B cell (primary cell): ENCODE data around the gene CCDC182.

ENCODE experiments used
- EZH2 ChIP-seq: IDR thresholded peaks from 2 replicates; pipeline ENCODE4 v1.6.1; 2012; ENCODE audit warnings: borderline replicate concordance, low read depth, mild to moderate bottlenecking, moderate library complexity, low read length; ENCODE audit not compliant: insufficient read depth, poor library complexity, severe bottlenecking
- TF ChIP-seq, protein P1 (sequence below): fragments of 200-600 bp; IDR thresholded peaks from one replicate; pipeline ENCODE4 v1.8.0; 2022; ENCODE audit warnings: antibody characterized with exemption, mild to moderate bottlenecking

DNA sequence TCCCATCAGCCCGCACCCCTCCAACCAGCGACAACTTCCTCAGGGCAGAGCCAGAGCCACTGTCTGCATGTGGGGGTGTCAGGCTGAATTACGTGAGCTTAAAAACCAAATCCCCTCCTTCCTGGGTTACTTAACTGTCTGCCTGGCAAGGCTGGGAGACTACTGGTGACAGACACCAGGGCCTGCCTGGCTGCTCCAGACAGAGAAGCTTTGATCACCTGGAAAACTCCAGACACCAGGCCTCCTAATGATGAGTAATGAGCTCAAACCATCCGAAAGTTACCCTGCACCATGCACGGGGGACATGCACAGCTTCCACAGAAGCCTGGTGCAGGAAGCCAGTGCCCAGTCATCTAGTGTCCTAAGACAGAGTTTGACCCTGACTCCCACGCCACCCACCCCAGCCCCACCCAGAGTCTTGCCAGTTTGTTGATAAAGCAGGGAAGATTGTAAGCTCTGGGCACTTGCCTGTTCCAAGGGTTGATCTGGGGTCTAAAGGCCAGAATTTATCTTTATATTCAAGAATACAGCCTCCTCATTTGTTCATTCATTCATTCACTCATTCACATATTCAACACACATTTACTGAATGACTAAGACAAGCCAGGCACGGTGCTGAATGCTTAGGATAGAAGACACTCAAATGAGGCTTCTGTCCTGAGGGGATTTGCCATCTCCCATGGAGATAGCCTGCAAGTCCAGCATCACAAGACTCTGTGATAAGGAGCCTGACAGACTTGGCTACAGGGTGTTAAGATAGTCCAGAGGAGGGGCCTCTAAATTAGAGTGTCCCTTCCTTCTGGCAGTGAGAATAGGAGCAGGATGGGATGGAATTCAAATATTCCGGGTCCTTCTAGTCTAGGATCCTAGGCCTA, 7.2 kb upstream of the CCDC182 start:
- TF ChIP-seq EZH2 = no peak
- TF ChIP-seq, protein P1, sequence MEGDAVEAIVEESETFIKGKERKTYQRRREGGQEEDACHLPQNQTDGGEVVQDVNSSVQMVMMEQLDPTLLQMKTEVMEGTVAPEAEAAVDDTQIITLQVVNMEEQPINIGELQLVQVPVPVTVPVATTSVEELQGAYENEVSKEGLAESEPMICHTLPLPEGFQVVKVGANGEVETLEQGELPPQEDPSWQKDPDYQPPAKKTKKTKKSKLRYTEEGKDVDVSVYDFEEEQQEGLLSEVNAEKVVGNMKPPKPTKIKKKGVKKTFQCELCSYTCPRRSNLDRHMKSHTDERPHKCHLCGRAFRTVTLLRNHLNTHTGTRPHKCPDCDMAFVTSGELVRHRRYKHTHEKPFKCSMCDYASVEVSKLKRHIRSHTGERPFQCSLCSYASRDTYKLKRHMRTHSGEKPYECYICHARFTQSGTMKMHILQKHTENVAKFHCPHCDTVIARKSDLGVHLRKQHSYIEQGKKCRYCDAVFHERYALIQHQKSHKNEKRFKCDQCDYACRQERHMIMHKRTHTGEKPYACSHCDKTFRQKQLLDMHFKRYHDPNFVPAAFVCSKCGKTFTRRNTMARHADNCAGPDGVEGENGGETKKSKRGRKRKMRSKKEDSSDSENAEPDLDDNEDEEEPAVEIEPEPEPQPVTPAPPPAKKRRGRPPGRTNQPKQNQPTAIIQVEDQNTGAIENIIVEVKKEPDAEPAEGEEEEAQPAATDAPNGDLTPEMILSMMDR = no peak
